Right ventricle myocardium superior (tissue), 1 donor: ENCODE results near the gene ALDH1B1. TPM values are rescaled to one million over a fixed set of nuclear protein-coding genes. Genes with fewer than 3 reads are reported as not detected.
"Not testable (repeated sequence)": the region's sequence is repeated elsewhere in the genome, so short reads cannot be mapped to it uniquely, and the experiment has no call there.

Source experiments
- ATAC-seq: fragments of 200-7000 bp; cut with Tn5 transposase; one replicate; pipeline ENCODE4 v1.9.1; 2020; ENCODE audit warnings: mild to moderate bottlenecking; ENCODE audit not compliant: poor library complexity
- DNase-seq: peaks from one replicate; pipeline ENCODE4 v3.0.0-alpha.2; 2020
- intact Hi-C: fragments of 100-400 bp; cut with DNase I; formaldehyde crosslinking; loops from one replicate; pipeline ENCODE4 v1.11.2; 2022
- total RNA-seq: library from RNA; stranded (reverse); fragmentation: NEBNext Ultra II Directional; extraction: Animal tissue kit (Norgen Biotek cat#: 25700); gene quantifications from one replicate; pipeline ENCODE4 v1.2.1, GENCODE V29; 2021
- donor health status: DM: no; HTN: yes; CAD: no; lungs with severe emphysema.

ALDH1B1 gene
- total RNA-seq, 1 donor from 2014 or later = 16.8 TPM

DNA sequence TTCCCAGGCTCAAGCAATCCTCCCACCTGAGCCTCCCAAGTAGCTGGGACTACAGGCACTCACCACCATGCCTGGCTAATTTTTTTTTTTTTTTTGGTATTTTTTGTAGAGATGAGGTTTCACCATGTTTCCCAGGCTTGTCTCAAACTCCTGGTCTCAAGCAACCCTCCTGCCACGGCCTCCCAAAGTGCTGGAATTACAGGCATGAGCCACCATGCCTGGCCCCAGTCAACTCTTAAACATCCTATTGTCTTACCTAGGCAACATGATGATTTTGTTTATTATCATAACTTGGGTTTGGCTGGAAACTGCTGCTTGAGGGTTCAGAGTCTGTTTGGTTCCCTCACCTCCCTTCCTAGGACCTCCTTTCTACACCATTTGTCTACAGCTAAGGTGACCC is 6.7 kb downstream of the ALDH1B1 start:
- intact Hi-C loops, ATAC-seq, DNase-seq: not testable (repeated sequence)

DNA sequence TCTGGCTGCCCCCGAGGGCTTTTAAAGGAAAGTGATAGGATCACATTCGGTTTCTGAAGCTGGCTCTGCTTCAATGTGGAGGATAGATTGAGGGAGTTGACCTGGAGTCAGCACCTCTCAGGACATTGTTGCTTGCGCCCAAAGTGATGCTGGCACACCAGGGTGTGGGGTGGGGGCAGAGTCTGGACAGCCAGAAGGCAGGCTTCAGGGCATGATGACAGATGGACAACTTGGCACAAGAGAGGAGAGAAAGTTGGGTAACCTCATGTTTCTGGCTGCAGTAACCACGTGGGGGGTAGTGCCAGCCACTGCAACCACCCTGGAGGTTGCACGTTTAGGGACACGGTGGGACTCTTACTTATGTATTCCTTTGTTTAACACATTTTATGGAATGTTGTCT is 9.5 kb downstream of the ALDH1B1 start:
- intact Hi-C loops = loop anchor here (5.0 kb wide), 1 partner anchor 500 kb away; the partner anchor contains the start of gene SLC25A51
- DNase-seq = no peak
- ATAC-seq = no peak

GRCh38 chr9:38404314-38404713 is 11.8 kb downstream of the ALDH1B1 start:
- ATAC-seq (no peak), DNase-seq (no peak)
- intact Hi-C loops = loop anchor here (5.0 kb wide), 1 partner anchor 502 kb away; the partner anchor contains the start of gene SLC25A51

DNA sequence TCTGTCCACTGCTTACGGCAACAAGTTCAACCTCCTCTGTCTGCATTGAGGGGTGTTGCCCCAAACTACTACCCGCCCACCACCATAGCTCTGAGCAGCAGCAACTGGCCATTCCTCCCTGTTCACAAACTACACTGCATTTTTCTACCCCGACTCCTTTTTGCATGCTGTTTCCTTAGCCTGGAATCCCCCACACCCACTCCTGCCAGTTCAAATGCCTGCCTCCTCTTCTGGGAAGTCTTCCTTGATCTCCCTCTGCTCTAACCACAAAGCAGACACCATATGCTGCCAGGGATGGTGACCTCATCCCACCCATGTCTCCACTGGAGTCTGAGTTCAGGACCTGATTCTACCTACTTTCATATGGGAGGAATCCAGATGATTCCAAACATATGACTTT is 13.3 kb downstream of the ALDH1B1 start:
- no peak for ATAC-seq
- intact Hi-C loops = no loop called here

GRCh38 chr9:38406476-38407186 is 14.1 kb downstream of the ALDH1B1 start:
- no peak for ATAC-seq
- DNase-seq = no peak
- intact Hi-C loops = no loop called here

More for the DNA sequence above, 13.3 kb downstream of the ALDH1B1 start:
- DNase-seq = no peak

DNA sequence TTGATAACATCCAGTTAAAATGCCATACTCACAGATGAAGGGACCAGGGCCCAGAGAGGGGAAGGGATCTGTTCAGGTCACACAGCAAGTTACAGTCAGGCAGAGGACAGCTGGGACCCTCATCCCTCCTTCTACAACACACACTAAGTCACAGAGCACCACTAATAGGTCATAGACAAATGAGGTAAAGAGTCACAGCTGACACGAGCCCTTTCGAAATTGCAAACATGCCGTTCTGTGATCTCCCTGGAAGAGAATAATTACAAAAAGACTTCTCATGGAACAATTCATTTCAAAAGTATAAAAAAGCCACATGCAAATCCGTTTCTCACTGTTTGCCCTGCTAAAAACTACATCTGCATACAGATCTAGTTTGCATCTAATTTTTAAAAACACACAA is 16.2 kb downstream of the ALDH1B1 start:
- ATAC-seq = no peak
- DNase-seq = no peak
- intact Hi-C loops = no loop called here

GRCh38 chr9:38412751-38413150 is 20.2 kb downstream of the ALDH1B1 start:
- DNase-seq (no peak), ATAC-seq (no peak)
- intact Hi-C loops = no loop called here

- intact Hi-C loops = no loop called here
- ATAC-seq (no peak), DNase-seq (no peak)
These were observed 20.8 kb downstream of the ALDH1B1 start for GRCh38 chr9:38413283-38413682.

- ATAC-seq = no peak
- intact Hi-C loops = no loop called here
These were observed 21.7 kb downstream of the ALDH1B1 start for GRCh38 chr9:38414040-38414723.

DNA sequence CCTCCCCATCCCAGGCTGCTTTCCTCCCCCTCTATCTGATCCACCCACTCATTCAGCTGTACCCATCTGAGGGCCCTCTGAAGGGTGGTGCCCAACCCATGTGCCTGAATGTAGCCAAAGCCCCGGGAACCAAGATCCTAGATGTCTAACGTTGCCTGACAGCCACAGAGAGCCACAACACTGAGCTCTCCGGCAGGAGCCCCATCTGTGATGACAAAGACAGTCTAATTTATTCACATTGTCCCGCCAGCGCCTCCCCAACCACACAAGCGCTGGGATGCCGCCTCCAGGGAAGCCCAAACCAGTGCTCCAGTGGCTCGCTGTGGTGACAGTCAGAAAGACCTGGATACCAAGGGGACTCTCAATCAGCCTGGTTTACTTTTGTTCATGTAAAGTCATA is 23.4 kb downstream of the ALDH1B1 start:
- no peak for ATAC-seq
- DNase-seq = no peak
- intact Hi-C loops = no loop called here

More at GRCh38 chr9:38414040-38414723, 21.7 kb downstream of the ALDH1B1 start:
- DNase-seq = no peak

- no peak for DNase-seq
- no peak for ATAC-seq
- intact Hi-C loops = no loop called here
These were observed 24.0 kb downstream of the ALDH1B1 start for GRCh38 chr9:38416461-38416860.

- intact Hi-C loops = no loop called here
- DNase-seq = no peak
- ATAC-seq = no peak
These were observed 24.8 kb downstream of the ALDH1B1 start for GRCh38 chr9:38417003-38417945.

GRCh38 chr9:38418366-38418765 is 25.9 kb downstream of the ALDH1B1 start:
- intact Hi-C loops = no loop called here
- no peak for DNase-seq
- ATAC-seq = no peak

DNA sequence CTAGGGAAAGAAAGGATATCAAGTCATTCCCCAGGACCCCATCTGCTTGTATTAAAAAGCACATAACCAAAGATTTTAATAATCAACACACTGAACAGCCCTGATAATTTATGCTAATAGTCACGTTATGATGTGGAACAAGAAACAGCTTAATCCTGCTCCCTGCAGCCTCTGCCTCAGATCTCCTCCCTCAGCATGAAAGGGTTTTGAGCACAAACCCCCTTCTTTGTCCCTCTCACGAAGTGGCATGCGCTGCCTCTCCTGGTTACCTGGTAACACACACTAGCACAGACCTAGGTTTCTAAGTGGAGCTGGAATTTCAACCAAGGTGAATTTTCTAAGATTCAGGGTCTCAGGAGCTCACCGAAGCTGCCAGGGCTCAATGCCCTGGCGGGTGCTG is 26.7 kb downstream of the ALDH1B1 start:
- intact Hi-C loops = no loop called here
- ATAC-seq (no peak), DNase-seq (no peak)

GRCh38 chr9:38421498-38422211 is 29.2 kb downstream of the ALDH1B1 start:
- ATAC-seq (no peak), DNase-seq (no peak)
- intact Hi-C loops = no loop called here

GRCh38 chr9:38422555-38423260 is 30.2 kb downstream of the ALDH1B1 start:
- intact Hi-C loops = no loop called here
- ATAC-seq = no peak

GRCh38 chr9:38423273-38423972 is 30.9 kb downstream of the ALDH1B1 start:
- intact Hi-C loops = no loop called here
- DNase-seq = no peak
- ATAC-seq = no peak

More at GRCh38 chr9:38422555-38423260, 30.2 kb downstream of the ALDH1B1 start:
- DNase-seq = no peak
